ENCODE results near the gene NT5DC3. TPM values are rescaled to one million over a fixed set of nuclear protein-coding genes. Genes with fewer than 3 reads are reported as not detected.

The NT5DC3 gene
- total RNA-seq, 1 donor from 2014 or later = 4.0 TPM

- intact Hi-C loops (cut with DNase I) = no loop called here
Observed at GRCh38 chr12:103769240-103769945, 71.6 kb downstream of the NT5DC3 start.

DNA sequence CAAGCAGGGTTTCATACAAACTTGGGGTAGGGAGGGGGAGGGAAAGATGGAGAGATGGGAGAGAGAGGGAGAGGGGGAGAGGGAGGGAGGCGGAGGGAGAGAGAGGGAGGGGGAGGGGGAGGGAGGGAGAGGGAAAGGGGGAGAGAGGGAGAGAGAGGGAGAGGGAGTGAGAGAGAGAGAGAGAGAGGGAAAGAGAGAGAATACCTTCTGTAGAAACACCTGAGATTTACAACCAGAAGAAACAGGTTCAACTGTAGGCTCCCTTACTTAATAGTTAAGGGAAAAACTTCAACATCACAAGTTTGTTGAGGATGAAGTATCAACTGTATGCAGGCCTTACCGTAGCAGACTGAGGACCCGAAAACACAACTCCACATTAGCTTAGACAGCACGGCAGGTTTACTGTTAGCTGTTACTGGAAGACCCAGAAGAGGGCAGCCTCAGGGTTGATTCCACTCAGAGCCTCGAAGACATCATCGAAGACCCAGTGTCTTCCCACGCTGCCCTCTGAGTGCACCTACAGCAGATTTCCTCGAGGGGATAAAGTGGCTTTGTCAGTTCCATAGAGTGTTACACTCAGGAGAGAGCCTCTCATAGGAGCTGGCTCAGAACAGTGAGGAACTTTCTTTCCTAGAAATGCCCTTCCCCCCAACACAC is 72.4 kb downstream of the NT5DC3 start:
- no peak for TF ChIP-seq CTCF (IDR thresholded peaks at IDR 0.05)
- H3K27me3 ChIP-seq (ENCODE audit: low read depth) = no peaks in the 10 kb centered on the region
- peaks cover 7% of the 10 kb centered on the region for H3K36me3 ChIP-seq
- intact Hi-C loops (cut with DNase I) = no loop called here
- no peak overlapping the region for H3K27ac ChIP-seq
- ATAC-seq = no peak
- no peak overlapping the region for H3K4me3 ChIP-seq
- H3K9me3 ChIP-seq = no peaks in the 10 kb centered on the region
- no peaks in the 10 kb centered on the region for H3K4me1 ChIP-seq
- no peak for DNase-seq

More at GRCh38 chr12:103769240-103769945, 71.6 kb downstream of the NT5DC3 start:
- no peak overlapping the region for H3K4me3 ChIP-seq
- ATAC-seq (no peak), DNase-seq (no peak)
- H3K27me3 ChIP-seq (ENCODE audit: low read depth) = no peaks in the 10 kb centered on the region
- H3K4me1 ChIP-seq = no peaks in the 10 kb centered on the region
- H3K27ac ChIP-seq = no peak overlapping the region
- H3K36me3 ChIP-seq = peaks cover 7% of the 10 kb centered on the region
- H3K9me3 ChIP-seq = no peaks in the 10 kb centered on the region
- TF ChIP-seq CTCF (IDR thresholded peaks at IDR 0.05) = no peak

GRCh38 chr12:103766028-103766427 is 75.0 kb downstream of the NT5DC3 start:
- Histone ChIP-seq H3K4me1 (no peaks in the 10 kb centered on the region), H3K27me3 (ENCODE audit: low read depth) (no peaks in the 10 kb centered on the region), H3K36me3 (peaks cover 7% of the 10 kb centered on the region), H3K9me3 (no peaks in the 10 kb centered on the region), H3K27ac (no peak overlapping the region), H3K4me3 (no peak overlapping the region)
- intact Hi-C loops (cut with DNase I) = no loop called here
- no peak for DNase-seq
- TF ChIP-seq CTCF (IDR thresholded peaks at IDR 0.05) = no peak
- no peak for ATAC-seq

DNA sequence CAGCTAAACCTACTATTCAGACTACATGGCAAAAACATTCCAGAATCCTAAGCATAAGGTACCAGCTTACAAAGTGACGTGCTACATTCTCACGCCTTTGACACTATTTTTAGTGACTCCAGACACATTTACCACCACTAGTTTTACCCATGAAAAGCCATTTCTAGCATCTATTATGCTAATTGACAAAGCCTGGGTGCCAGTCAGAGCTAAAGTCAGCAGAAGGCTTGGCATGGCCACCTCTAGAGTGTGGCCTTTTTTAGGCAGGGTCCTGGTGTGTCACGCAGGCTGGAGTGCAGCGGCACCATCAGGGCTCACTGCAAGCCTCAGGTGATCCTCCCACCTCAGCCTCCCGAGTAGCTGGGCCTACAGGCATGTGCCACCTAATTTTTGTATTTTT is 75.7 kb downstream of the NT5DC3 start:
- H3K36me3 ChIP-seq = peaks cover 7% of the 10 kb centered on the region
- no peaks in the 10 kb centered on the region for H3K27me3 ChIP-seq (ENCODE audit: low read depth)
- no peak overlapping the region for H3K27ac ChIP-seq
- no peak overlapping the region for H3K4me3 ChIP-seq
- ATAC-seq (no peak), DNase-seq (no peak)
- no peaks in the 10 kb centered on the region for H3K4me1 ChIP-seq
- H3K9me3 ChIP-seq = no peaks in the 10 kb centered on the region
- intact Hi-C loops (cut with DNase I) = no loop called here
- TF ChIP-seq CTCF (IDR thresholded peaks at IDR 0.05) = no peak

DNA sequence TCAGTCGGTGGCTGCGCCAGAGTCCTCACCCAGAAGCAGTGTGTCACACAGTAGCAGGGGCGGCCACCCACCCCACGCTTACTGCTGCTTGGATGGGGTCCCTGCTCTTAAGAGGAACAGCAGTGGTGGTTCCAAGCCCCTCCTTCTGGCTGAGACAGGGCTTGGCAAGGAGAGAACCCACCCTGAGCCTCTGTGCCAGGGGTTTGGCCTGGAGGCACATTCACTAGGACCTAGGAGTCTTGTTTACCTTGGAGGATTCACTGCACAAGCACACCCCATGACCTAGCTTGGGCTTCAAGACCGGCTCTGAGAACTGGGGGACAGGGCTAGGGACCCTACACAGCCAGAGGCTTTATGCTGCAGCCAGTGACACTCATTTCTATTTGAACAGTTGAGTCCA is 78.6 kb downstream of the NT5DC3 start:
- no peaks in the 10 kb centered on the region for H3K27me3 ChIP-seq (ENCODE audit: low read depth)
- TF ChIP-seq CTCF (IDR thresholded peaks at IDR 0.05) = no peak
- DNase-seq (no peak), ATAC-seq (no peak)
- peaks cover 7% of the 10 kb centered on the region for H3K36me3 ChIP-seq
- no peaks in the 10 kb centered on the region for H3K9me3 ChIP-seq
- intact Hi-C loops (cut with DNase I) = no loop called here
- H3K4me1 ChIP-seq = no peaks in the 10 kb centered on the region
- H3K27ac ChIP-seq = no peak overlapping the region
- H3K4me3 ChIP-seq = no peak overlapping the region
